OCI-LY7 (cell line): Measurements from ENCODE around the gene CCER1.

Experiments
- CTCF ChIP-seq: fragments of 200-600 bp; sonication (generic); conservative IDR thresholded peaks from 2 replicates; pipeline ENCODE4 v1.5.1; 2014; ENCODE audit warnings: mild to moderate bottlenecking, antibody characterized with exemption, low read length, moderate library complexity, mixed read lengths
- EZH2phosphoT487 ChIP-seq: fragments of 200-600 bp; sonication (generic); IDR thresholded peaks from 2 replicates; pipeline ENCODE4 v1.6.1; 2018; ENCODE audit warnings: low read depth, borderline replicate concordance, mild to moderate bottlenecking, mixed run types, antibody characterized with exemption, low read length, moderate library complexity, mixed read lengths

- TF ChIP-seq CTCF (no peak), EZH2phosphoT487 (no peak)
Observed at GRCh38 chr12:90937651-90938050, 17.3 kb downstream of the CCER1 start.
